Measurements from ENCODE around the gene SSBP3. TPM values are rescaled to one million over a fixed set of nuclear protein-coding genes. Genes with fewer than 3 reads are reported as not detected.

SSBP3 gene
- total and polyA plus RNA-seq, 4 donors, result 7.7 to 24.7 (median 17.3) TPM

- no peak overlapping the region for H3K27ac ChIP-seq (ENCODE audit: low read depth in 1 of 2, low read length in 2 of 2)
- H3K36me3 ChIP-seq (ENCODE audit: control insufficient read depth in 4 of 4, insufficient read depth in 3 of 4, low read depth in 1 of 4, low read length in 3 of 4), result no peaks in the 10 kb centered on the region
- no peak overlapping the region for H3K9ac ChIP-seq (ENCODE audit: low read depth in 1 of 2, low read length in 2 of 2)
- H3K4me1 ChIP-seq (ENCODE audit: control insufficient read depth in 4 of 4, insufficient read depth in 4 of 4, low read length in 3 of 4), result peaks cover 0 to 3% (median 2%) of the 10 kb centered on the region in 4 donors
- no peak for TF ChIP-seq MAX (IDR thresholded peaks at IDR 0.05)
- TF ChIP-seq TAF1 (conservative IDR thresholded peaks at IDR 0.05), result no peak
- TF ChIP-seq FOXA2 (IDR thresholded peaks at IDR 0.05), result no peak
- no peak for TF ChIP-seq SP1 (IDR thresholded peaks at IDR 0.05)
- TF ChIP-seq REST (IDR thresholded peaks at IDR 0.05), result no peak
- no peak for TF ChIP-seq EGR1 (IDR thresholded peaks at IDR 0.05; ENCODE audit: low read depth in 2 of 2)
- TF ChIP-seq GABPA (IDR thresholded peaks at IDR 0.05 in 1 of 2, conservative IDR thresholded peaks at IDR 0.05 in 1 of 2), result no peak
- TF ChIP-seq YY1 (IDR thresholded peaks at IDR 0.05), result no peak
- no peak for TF ChIP-seq ZBTB33 (IDR thresholded peaks at IDR 0.05)
- TF ChIP-seq RXRA (IDR thresholded peaks at IDR 0.05), result no peak
- no peak for TF ChIP-seq JUND (IDR thresholded peaks at IDR 0.05)
- no peak for TF ChIP-seq FOXA1 (IDR thresholded peaks at IDR 0.05)
- no peaks in the 10 kb centered on the region for H3K9me3 ChIP-seq (ENCODE audit: control insufficient read depth in 4 of 4, low read length in 3 of 4)
- 92% methylated on average over 6 of the region's 6 CpGs for WGBS
- no peak for DNase-seq (ENCODE audit: low spot score)
- no peaks in the 10 kb centered on the region for H3K27me3 ChIP-seq (ENCODE audit: control insufficient read depth in 4 of 4, insufficient read depth in 4 of 4, low read length in 3 of 4)
- H3K4me3 ChIP-seq (ENCODE audit: low read depth in 1 of 3, low read length in 3 of 3), result no peak overlapping the region
These were observed 23.6 kb upstream of the SSBP3 start for GRCh38 chr1:54429838-54430237.

GRCh38 chr1:54428837-54429518 is 22.8 kb upstream of the SSBP3 start:
- WGBS, result 74% methylated on average over 10 of the region's 10 CpGs
- no peak for DNase-seq (ENCODE audit: low spot score)
- no peaks in the 10 kb centered on the region for H3K9me3 ChIP-seq (ENCODE audit: control insufficient read depth in 4 of 4, low read length in 3 of 4)
- H3K36me3 ChIP-seq (ENCODE audit: control insufficient read depth in 4 of 4, insufficient read depth in 3 of 4, low read depth in 1 of 4, low read length in 3 of 4), result no peaks in the 10 kb centered on the region
- H3K9ac ChIP-seq (ENCODE audit: low read depth in 1 of 2, low read length in 2 of 2), result no peak overlapping the region
- H3K27ac ChIP-seq (ENCODE audit: low read depth in 1 of 2, low read length in 2 of 2), result no peak overlapping the region
- no peaks in the 10 kb centered on the region for H3K27me3 ChIP-seq (ENCODE audit: control insufficient read depth in 4 of 4, insufficient read depth in 4 of 4, low read length in 3 of 4)
- H3K4me1 ChIP-seq (ENCODE audit: control insufficient read depth in 4 of 4, insufficient read depth in 4 of 4, low read length in 3 of 4), result peaks cover 0 to 3% (median 2%) of the 10 kb centered on the region in 4 donors
- TF ChIP-seq YY1 (IDR thresholded peaks at IDR 0.05) (no peak), ATF3 (IDR thresholded peaks at IDR 0.05) (no peak), HNF4A (conservative IDR thresholded peaks at IDR 0.05) (no peak), EGR1 (IDR thresholded peaks at IDR 0.05; ENCODE audit: low read depth in 2 of 2) (no peak), TAF1 (conservative IDR thresholded peaks at IDR 0.05) (no peak), FOXA1 (IDR thresholded peaks at IDR 0.05) (no peak), SP1 (IDR thresholded peaks at IDR 0.05) (no peak), FOXA2 (IDR thresholded peaks at IDR 0.05) (no peak), RAD21 (IDR thresholded peaks at IDR 0.05) (no peak), MAX (IDR thresholded peaks at IDR 0.05) (no peak), HNF4G (IDR thresholded peaks at IDR 0.05) (no peak), JUND (IDR thresholded peaks at IDR 0.05) (no peak)
- H3K4me3 ChIP-seq (ENCODE audit: low read depth in 1 of 3, low read length in 3 of 3), result no peak overlapping the region

Measured in liver (tissue), 9 donors.